Hepatocyte (in vitro differentiated cells): ENCODE results near the gene UGT1A4. TPM values are rescaled to one million over a fixed set of nuclear protein-coding genes. Genes with fewer than 3 reads are reported as not detected.
A peak's percentile ranks its signal among the peaks of the same experiment; 100 is the strongest.

Experiments
- DNase-seq: peaks from one replicate; pipeline ENCODE4 v3.0.0-alpha.2; 2016; ENCODE audit warnings: low spot score
- H2AFZ ChIP-seq: fragments of 200-600 bp; sonication (generic); 2 replicates; pipeline ENCODE4 v1.6.0; 2016; ENCODE audit warnings: antibody characterized with exemption, mild to moderate bottlenecking
- H3K27ac ChIP-seq: fragments of 200-600 bp; sonication (generic); 2 replicates; pipeline ENCODE4 v1.5.1; 2016; ENCODE audit warnings: mild to moderate bottlenecking
- H3K27me3 ChIP-seq: fragments of 200-600 bp; sonication (generic); 2 replicates; pipeline ENCODE4 v1.6.1; 2016
- H3K36me3 ChIP-seq: fragments of 200-600 bp; sonication (generic); replicated peaks from 2 replicates; pipeline ENCODE4 v1.5.1; 2016; ENCODE audit warnings: low read depth; ENCODE audit not compliant: insufficient read depth
- H3K4me1 ChIP-seq: fragments of 200-600 bp; sonication (generic); 2 replicates; pipeline ENCODE4 v1.5.1; 2016; ENCODE audit warnings: mild to moderate bottlenecking, moderate library complexity; ENCODE audit not compliant: insufficient read depth
- H3K4me2 ChIP-seq: fragments of 200-600 bp; sonication (generic); 2 replicates; pipeline ENCODE4 v1.6.0; 2016
- H3K4me3 ChIP-seq: fragments of 200-600 bp; sonication (generic); 2 replicates; pipeline ENCODE4 v1.5.1; 2016; ENCODE audit warnings: mild to moderate bottlenecking
- H3K79me2 ChIP-seq: fragments of 200-600 bp; sonication (generic); 2 replicates; pipeline ENCODE4 v1.6.0; 2017; ENCODE audit warnings: mild to moderate bottlenecking
- H3K9me2 ChIP-seq: fragments of 200-600 bp; sonication (generic); replicated peaks from 2 replicates; pipeline ENCODE4 v1.6.0; 2017; ENCODE audit warnings: mild to moderate bottlenecking; ENCODE audit not compliant: insufficient read depth
- H3K9me3 ChIP-seq: fragments of 200-600 bp; sonication (generic); 2 replicates; pipeline ENCODE4 v1.5.1; 2016; ENCODE audit warnings: low read depth, mild to moderate bottlenecking
- H4K20me1 ChIP-seq: fragments of 200-600 bp; sonication (generic); 2 replicates; pipeline ENCODE4 v1.6.0; 2016; ENCODE audit warnings: mild to moderate bottlenecking; ENCODE audit not compliant: insufficient read depth, poor library complexity, severe bottlenecking
- EZH2 ChIP-seq: fragments of 200-600 bp; sonication (generic); IDR thresholded peaks from 2 replicates; pipeline ENCODE4 v1.6.1; 2016; ENCODE audit warnings: antibody characterized with exemption, mild to moderate bottlenecking, borderline replicate concordance
- EZH2phosphoT487 ChIP-seq: fragments of 200-600 bp; sonication (generic); IDR thresholded peaks from one replicate; pipeline ENCODE4 v1.6.1; 2018; ENCODE audit warnings: antibody characterized with exemption, mild to moderate bottlenecking, low read depth, moderate library complexity; ENCODE audit not compliant: unreplicated experiment, severe bottlenecking
- WGBS: methylation state at CpG from one replicate; pipeline ENCODE4 v1.1.6; 2016; ENCODE audit warnings: low lambda C conversion rate; ENCODE audit errors: missing lambda C conversion rate; 5-methylcytosine and 5-hydroxymethylcytosine counted together
- polyA plus RNA-seq: library from polyadenylated mRNA; unstranded; fragments of >200 nt; fragmentation: Nextera tagmentation; extraction: Ambion mirVana; gene quantifications from 2 replicates; pipeline ENCODE4 v1.2.1, GENCODE V29; 2016
- total RNA-seq: library from RNA; depleted of rRNA; stranded (reverse); fragments of >200 nt; gene quantifications from 2 replicates; pipeline ENCODE4 v1.2.3, GENCODE V29; 2014
- TF ChIP-seq, protein P1 (sequence below): fragments of 200-600 bp; sonication (generic); IDR thresholded peaks from 2 replicates; pipeline ENCODE4 v1.5.1; 2016; ENCODE audit warnings: antibody characterized with exemption, mild to moderate bottlenecking; ENCODE audit not compliant: poor library complexity

Gene UGT1A4
- total and polyA plus RNA-seq, 2 experiments from 2014 or later: not detected

- H4K20me1 ChIP-seq: no peaks in the 10 kb centered on the region
- no peaks in the 10 kb centered on the region for H3K27me3 ChIP-seq
- DNase-seq: no peak
- H3K27ac ChIP-seq: peak overlapping the region; percentile 49
- 87% methylated on average over 2 of the region's 2 CpGs for WGBS
- H3K4me3 ChIP-seq: no peak overlapping the region
- no peaks in the 10 kb centered on the region for H3K9me2 ChIP-seq
- no peaks in the 10 kb centered on the region for H3K79me2 ChIP-seq
- peaks cover 11% of the 10 kb centered on the region for H3K4me1 ChIP-seq
- H3K36me3 ChIP-seq: no peaks in the 10 kb centered on the region
- H3K9me3 ChIP-seq: no peaks in the 10 kb centered on the region
- no peak overlapping the region for H2AFZ ChIP-seq
- no peak overlapping the region for H3K4me2 ChIP-seq
- TF ChIP-seq EZH2 (no peak), EZH2phosphoT487 (no peak)
- TF ChIP-seq, protein P1, sequence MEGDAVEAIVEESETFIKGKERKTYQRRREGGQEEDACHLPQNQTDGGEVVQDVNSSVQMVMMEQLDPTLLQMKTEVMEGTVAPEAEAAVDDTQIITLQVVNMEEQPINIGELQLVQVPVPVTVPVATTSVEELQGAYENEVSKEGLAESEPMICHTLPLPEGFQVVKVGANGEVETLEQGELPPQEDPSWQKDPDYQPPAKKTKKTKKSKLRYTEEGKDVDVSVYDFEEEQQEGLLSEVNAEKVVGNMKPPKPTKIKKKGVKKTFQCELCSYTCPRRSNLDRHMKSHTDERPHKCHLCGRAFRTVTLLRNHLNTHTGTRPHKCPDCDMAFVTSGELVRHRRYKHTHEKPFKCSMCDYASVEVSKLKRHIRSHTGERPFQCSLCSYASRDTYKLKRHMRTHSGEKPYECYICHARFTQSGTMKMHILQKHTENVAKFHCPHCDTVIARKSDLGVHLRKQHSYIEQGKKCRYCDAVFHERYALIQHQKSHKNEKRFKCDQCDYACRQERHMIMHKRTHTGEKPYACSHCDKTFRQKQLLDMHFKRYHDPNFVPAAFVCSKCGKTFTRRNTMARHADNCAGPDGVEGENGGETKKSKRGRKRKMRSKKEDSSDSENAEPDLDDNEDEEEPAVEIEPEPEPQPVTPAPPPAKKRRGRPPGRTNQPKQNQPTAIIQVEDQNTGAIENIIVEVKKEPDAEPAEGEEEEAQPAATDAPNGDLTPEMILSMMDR: no peak
These were observed 40.3 kb downstream of the UGT1A4 start for GRCh38 chr2:233758849-233759248.

GRCh38 chr2:233760043-233760442 lies 41.5 kb downstream of the UGT1A4 start, which contains the start of gene UGT1A1:
UGT1A1 (plus strand) TSS chr2:233760270; CDS start chr2:233760288, 18 bp downstream.
- Histone ChIP-seq H3K27me3 (no peaks in the 10 kb centered on the region), H2AFZ (no peak within 1 kb of the TSS), H3K4me3 (no peak within 1 kb of the TSS), H3K27ac (peak within 1 kb of the TSS; percentile 49), H3K4me2 (no peak within 1 kb of the TSS), H4K20me1 (no peaks in the 10 kb centered on the region), H3K9me3 (no peaks in the 10 kb centered on the region), H3K79me2 (no peaks in the 10 kb centered on the region), H3K36me3 (no peaks in the 10 kb centered on the region), H3K9me2 (no peaks in the 10 kb centered on the region), H3K4me1 (peaks cover 11% of the 10 kb centered on the region)
- WGBS: 85% methylated on average over 6 of the region's 6 CpGs
- TF ChIP-seq, protein P1: no peak
- TF ChIP-seq EZH2 (no peak), EZH2phosphoT487 (no peak)
- DNase-seq: peak; percentile 24

DNA sequence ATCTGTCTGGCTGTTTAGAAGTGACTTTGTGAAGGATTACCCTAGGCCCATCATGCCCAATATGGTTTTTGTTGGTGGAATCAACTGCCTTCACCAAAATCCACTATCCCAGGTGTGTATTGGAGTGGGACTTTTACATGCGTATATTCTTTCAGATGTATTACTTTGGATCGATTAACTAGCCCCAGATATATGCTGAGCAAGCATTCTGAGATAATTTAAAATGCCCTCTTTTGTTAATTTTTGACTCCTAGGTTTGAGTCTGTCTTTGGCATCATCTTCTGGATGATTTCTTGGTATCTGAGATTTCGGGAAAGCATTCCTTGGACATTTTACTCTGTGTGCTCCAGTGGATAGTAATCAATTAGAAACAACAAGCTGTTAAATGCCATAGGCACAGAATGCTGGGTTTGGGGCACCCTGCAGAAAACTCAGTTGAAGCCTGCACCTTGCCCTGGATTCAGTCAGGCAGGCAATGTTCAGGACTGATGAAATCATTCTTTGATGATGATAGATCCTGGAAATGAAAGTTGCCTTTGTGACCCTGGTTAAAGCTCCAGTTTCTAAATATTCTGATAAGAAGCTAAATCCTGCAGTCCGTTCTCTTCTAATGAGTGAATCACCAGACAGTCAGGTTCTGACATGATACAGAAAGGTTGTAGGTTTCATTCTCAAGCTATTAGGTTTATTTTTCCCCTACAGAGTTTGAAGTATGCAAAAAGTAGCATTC lies 42.7 kb downstream of the UGT1A4 start:
- H3K4me3 ChIP-seq: no peak overlapping the region
- H3K27ac ChIP-seq: no peak overlapping the region
- H3K27me3 ChIP-seq: no peaks in the 10 kb centered on the region
- H2AFZ ChIP-seq: no peak overlapping the region
- H3K4me2 ChIP-seq: no peak overlapping the region
- TF ChIP-seq, protein P1: no peak
- TF ChIP-seq EZH2phosphoT487 (no peak), EZH2 (no peak)
- H3K4me1 ChIP-seq: peaks cover 5% of the 10 kb centered on the region
- no peak for DNase-seq
- no peaks in the 10 kb centered on the region for H3K79me2 ChIP-seq
- H3K36me3 ChIP-seq: no peaks in the 10 kb centered on the region
- no peaks in the 10 kb centered on the region for H3K9me2 ChIP-seq
- H3K9me3 ChIP-seq: no peaks in the 10 kb centered on the region
- no peaks in the 10 kb centered on the region for H4K20me1 ChIP-seq
- WGBS: 78% methylated on average over 4 of the region's 4 CpGs
